ENCODE data around the gene CCDC74A.
"Not testable (repeated sequence)": the region's sequence is repeated elsewhere in the genome, so short reads cannot be mapped to it uniquely, and the experiment has no call there.

CCDC74A gene

GRCh38 chr2:131566371-131566770 lies 38.7 kb downstream of the CCDC74A start:
- DNase-seq (ENCODE audit: low read depth): no peak

DNA sequence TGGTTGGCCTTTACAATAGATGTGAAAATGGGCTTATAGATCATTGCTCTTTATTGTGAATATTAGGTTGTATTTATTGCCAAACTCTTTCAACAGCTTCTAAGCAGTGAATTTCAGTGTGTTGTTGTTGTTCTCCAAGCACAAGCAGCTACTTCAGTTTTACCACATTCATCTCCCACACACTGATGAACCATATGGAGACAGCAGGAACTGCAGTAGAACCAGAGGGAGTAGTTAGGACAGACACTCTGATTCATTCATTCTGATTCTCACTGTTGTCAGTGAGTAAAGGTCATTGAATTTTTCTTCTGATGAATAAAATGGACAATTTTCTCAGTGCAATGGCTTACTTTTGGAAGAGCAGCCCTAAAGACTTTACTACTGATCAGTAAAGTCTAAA lies 40.2 kb downstream of the CCDC74A start:
- DNase-seq (ENCODE audit: low read depth): peak; percentile 5

GRCh38 chr2:131568401-131568800 lies 40.7 kb downstream of the CCDC74A start:
- not testable (repeated sequence) for DNase-seq (ENCODE audit: low read depth)

GRCh38 chr2:131572175-131572574 lies 44.5 kb downstream of the CCDC74A start:
- DNase-seq (ENCODE audit: low read depth): no peak

- DNase-seq (ENCODE audit: low read depth): no peak
These were observed 50.1 kb downstream of the CCDC74A start for GRCh38 chr2:131577812-131578211.

DNA sequence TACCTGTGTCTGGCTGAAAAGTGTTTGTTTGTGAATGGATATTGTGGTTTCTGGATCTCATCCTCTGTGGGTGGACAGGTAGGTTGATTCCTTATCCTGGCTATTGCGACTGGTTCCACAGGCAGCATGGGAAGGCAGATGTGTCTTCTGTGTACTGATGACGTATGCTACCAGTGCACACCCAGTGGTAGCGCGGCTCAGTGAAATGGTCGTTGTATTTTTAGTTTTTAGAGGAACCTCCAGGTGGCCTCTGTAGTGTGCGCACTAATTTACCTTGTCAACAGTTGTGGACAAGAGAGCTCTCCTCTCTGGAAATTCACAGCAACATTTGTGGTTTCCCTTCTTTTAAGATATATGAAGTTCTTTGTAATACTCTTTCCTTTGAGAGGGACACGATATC lies 52.5 kb downstream of the CCDC74A start:
- DNase-seq (ENCODE audit: low read depth): no peak
